ENCODE results near the gene ANKS3. TPM values are rescaled to one million over a fixed set of nuclear protein-coding genes. Genes with fewer than 3 reads are reported as not detected.

The ANKS3 gene
- total and polyA plus RNA-seq, 9 donors: 12.0 to 19.6 (median 16.3) TPM

DNA sequence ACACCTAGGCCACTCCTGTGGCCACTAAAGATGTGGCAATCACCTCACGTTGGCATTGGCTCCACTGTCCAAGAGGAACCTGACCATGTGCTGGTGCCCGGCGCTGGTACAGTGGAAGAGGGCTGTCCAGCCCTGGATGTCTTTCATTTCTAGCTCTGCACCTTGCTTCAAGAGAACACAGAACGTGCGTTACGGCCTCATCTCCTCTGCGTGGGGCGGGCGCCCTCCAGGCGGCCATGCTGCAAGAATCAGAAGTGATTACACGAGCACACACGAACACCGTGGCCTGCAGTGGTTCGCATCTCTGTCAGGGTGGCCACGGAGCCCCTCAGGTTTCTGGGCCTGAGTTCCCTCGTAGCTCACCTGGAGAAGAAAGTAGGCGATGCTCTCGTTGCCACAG lies 7.5 kb downstream of the ANKS3 start:
- Histone ChIP-seq H3K27me3 (ENCODE audit: control insufficient read depth, insufficient read depth, low read length) (no peaks in the 10 kb centered on the region), H3K27ac (ENCODE audit: low read length) (no peak overlapping the region), H3K4me1 (ENCODE audit: control insufficient read depth, insufficient read depth, low read length) (no peaks in the 10 kb centered on the region), H3K4me3 (ENCODE audit: low read length) (no peak overlapping the region), H3K36me3 (ENCODE audit: control insufficient read depth, insufficient read depth, low read length) (peaks cover 62% of the 10 kb centered on the region), H3K9me3 (replicated peaks; ENCODE audit: control insufficient read depth, low read depth, low read length) (no peaks in the 10 kb centered on the region)
- WGBS (ENCODE audit: insufficient coverage): 94% methylated on average over 18 of the region's 18 CpGs
- no peak for DNase-seq

DNA sequence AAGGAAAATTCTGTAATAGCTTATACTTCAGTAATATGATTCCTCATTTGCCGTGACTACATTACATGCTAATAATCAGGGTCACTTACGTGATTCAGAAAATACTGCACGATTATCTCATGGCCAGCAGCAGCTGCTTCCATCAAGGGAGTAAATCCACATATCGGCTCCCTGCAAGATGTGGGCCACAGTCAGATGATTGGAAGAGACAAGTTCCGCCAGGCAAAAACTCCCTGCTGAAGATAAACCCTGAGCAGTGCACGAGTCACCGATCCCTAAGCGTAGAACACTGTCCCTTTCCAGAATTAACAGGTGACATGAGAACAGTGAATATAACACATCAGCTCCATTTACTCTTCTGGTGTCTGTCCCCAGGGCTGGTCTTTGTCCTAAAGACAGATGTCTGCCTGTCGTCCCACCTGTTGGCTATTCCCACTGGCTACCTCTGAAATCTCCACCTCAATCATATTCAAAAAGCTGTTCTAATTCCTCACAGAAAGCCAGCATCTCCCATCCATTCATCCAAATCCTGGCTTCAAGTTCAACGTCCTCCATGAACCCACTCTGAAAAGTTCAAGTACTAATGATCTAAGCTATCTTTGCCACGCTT lies 9.3 kb downstream of the ANKS3 start:
- no peaks in the 10 kb centered on the region for H3K9me3 ChIP-seq (replicated peaks; ENCODE audit: control insufficient read depth, low read depth, low read length)
- H3K4me1 ChIP-seq (ENCODE audit: control insufficient read depth, insufficient read depth, low read length): no peaks in the 10 kb centered on the region
- WGBS (ENCODE audit: insufficient coverage): 72% methylated on average over 10 of the region's 11 CpGs
- no peak overlapping the region for H3K27ac ChIP-seq (ENCODE audit: low read length)
- DNase-seq: no peak
- no peaks in the 10 kb centered on the region for H3K27me3 ChIP-seq (ENCODE audit: control insufficient read depth, insufficient read depth, low read length)
- peaks cover 51% of the 10 kb centered on the region for H3K36me3 ChIP-seq (ENCODE audit: control insufficient read depth, insufficient read depth, low read length)
- no peak overlapping the region for H3K4me3 ChIP-seq (ENCODE audit: low read length)

DNA sequence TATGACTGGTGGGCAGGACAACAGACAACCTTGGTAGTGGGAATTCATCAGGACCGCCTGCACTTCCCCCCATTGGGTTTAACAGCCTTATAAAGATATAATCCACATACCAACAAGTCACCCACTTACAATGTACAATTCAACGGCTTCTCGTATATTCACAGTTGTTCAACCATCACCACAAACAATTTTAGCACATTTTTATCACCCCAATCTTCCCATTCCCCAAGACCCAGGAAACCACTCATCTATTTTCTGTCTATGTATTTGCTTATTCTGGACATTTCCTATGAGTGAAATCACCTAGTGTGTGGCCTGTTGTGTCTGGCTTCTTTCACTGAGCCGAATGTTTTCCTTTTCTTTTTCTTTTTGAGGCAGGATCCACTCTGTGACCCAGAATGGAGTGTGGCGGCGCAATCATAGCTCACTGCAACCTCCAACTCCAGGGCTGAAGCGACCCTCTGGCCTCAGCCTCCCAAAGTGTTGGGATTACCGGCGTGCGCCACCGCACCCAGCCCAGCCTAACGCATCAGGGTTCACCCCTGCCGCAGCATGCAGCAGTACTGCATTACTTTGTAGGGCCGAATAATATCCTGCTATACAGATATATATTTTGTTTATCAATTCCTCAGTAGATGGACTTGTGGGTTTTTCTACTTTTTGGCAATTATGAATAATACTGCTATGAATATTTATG lies 10.9 kb downstream of the ANKS3 start:
- 94% methylated on average over 5 of the region's 14 CpGs for WGBS (ENCODE audit: insufficient coverage)
- Histone ChIP-seq H3K4me3 (ENCODE audit: low read length) (no peak overlapping the region), H3K36me3 (ENCODE audit: control insufficient read depth, insufficient read depth, low read length) (peaks cover 41% of the 10 kb centered on the region), H3K9me3 (replicated peaks; ENCODE audit: control insufficient read depth, low read depth, low read length) (no peaks in the 10 kb centered on the region), H3K27me3 (ENCODE audit: control insufficient read depth, insufficient read depth, low read length) (no peaks in the 10 kb centered on the region), H3K4me1 (ENCODE audit: control insufficient read depth, insufficient read depth, low read length) (no peaks in the 10 kb centered on the region), H3K27ac (ENCODE audit: low read length) (no peak overlapping the region)
- DNase-seq: no peak

DNA sequence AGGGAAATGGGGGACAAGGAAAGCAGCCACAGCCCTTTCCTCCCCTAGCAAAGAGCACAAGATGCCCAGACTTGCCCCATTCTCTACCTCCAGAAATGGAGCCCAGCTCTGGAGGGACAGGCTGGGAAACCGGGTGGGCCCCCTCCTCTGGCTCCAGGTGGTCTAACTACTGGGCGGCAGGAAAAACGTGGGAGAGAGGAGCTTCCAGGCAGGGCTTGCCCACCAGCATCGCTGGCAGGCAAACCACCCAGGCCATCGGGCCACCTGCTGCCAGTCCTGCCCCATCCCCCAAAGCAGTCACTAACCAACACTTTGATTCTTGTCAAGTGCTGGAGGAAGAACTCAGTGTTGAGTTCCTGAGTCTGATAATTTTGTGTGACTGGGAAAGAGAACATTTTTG lies 15.6 kb downstream of the ANKS3 start:
- Histone ChIP-seq H3K4me3 (ENCODE audit: low read length) (no peak overlapping the region), H3K4me1 (ENCODE audit: control insufficient read depth, insufficient read depth, low read length) (no peaks in the 10 kb centered on the region), H3K36me3 (ENCODE audit: control insufficient read depth, insufficient read depth, low read length) (peaks cover 41% of the 10 kb centered on the region), H3K27ac (ENCODE audit: low read length) (no peak overlapping the region), H3K27me3 (ENCODE audit: control insufficient read depth, insufficient read depth, low read length) (no peaks in the 10 kb centered on the region), H3K9me3 (replicated peaks; ENCODE audit: control insufficient read depth, low read depth, low read length) (no peaks in the 10 kb centered on the region)
- no peak for DNase-seq
- no CpG with 5 or more reads among the region's 5 CpGs for WGBS (ENCODE audit: insufficient coverage)

DNA sequence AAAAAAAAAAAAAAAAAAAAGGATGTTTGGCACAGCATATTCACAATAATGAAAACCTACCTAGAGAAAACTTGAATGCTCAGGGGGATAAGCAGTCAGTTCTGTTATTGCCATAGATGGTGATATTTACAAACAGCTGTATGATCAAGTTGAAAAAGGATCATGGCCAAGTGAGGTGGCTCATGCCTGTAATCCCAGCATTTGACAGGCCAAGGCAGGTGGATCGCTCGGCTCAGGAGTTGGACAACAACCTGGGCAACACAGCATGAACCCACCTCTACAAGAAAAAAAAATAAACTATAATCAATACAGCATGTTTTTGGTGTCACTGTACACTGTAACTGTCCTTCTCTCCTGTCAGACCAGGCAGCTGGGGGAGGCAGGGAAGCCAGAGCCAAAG lies 19.1 kb downstream of the ANKS3 start:
- peaks cover 40% of the 10 kb centered on the region for H3K36me3 ChIP-seq (ENCODE audit: control insufficient read depth, insufficient read depth, low read length)
- H3K9me3 ChIP-seq (replicated peaks; ENCODE audit: control insufficient read depth, low read depth, low read length): no peaks in the 10 kb centered on the region
- no CpG with 5 or more reads among the region's 2 CpGs for WGBS (ENCODE audit: insufficient coverage)
- H3K27me3 ChIP-seq (ENCODE audit: control insufficient read depth, insufficient read depth, low read length): no peaks in the 10 kb centered on the region
- H3K4me3 ChIP-seq (ENCODE audit: low read length): no peak overlapping the region
- no peaks in the 10 kb centered on the region for H3K4me1 ChIP-seq (ENCODE audit: control insufficient read depth, insufficient read depth, low read length)
- no peak for DNase-seq
- no peak overlapping the region for H3K27ac ChIP-seq (ENCODE audit: low read length)

DNA sequence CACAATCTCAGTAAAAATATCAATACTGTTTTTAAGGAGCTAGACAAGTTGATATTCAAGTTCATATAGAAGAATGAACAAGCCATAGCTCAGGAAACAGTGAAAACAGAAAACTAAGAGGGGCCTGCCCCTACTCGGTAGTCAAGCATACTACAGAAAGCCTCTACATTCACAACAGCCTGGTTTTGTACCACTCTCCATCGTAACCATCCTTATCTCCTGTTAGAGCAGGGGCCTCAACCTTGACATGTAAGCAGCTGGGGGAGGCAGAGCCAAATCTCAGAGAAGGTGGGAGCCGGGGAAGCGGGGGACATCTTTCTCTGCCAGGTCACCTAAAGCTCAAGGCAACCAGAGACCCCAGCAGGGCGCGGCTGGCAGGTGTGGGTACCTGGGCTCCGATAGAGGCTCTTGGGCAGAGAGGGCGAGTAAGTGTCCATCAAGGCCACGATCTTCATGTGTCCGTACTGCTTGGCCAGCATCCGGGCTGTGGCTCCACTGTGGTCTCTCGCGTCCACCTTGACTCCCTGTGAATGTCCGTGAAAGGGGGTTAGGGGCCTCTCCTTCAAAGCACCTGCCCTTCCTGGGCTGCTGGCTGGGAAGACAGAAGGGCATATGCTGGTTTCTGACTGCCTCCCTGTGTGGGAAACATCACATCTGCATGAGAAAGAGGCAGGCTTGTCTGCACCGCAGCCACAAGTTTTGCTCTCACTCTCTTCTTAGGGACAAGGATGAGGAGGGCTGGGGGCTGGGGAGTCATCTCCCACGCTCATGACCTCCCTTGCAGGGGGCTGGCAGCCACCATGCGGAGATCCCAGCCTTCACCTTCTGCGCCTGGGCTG lies 20.2 kb downstream of the ANKS3 start:
- Histone ChIP-seq H3K27me3 (ENCODE audit: control insufficient read depth, insufficient read depth, low read length) (no peaks in the 10 kb centered on the region), H3K27ac (ENCODE audit: low read length) (no peak overlapping the region), H3K4me1 (ENCODE audit: control insufficient read depth, insufficient read depth, low read length) (no peaks in the 10 kb centered on the region), H3K9me3 (replicated peaks; ENCODE audit: control insufficient read depth, low read depth, low read length) (no peaks in the 10 kb centered on the region), H3K4me3 (ENCODE audit: low read length) (no peak overlapping the region), H3K36me3 (ENCODE audit: control insufficient read depth, insufficient read depth, low read length) (peaks cover 45% of the 10 kb centered on the region)
- DNase-seq: no peak
- WGBS (ENCODE audit: insufficient coverage): 89% methylated on average over 14 of the region's 18 CpGs

DNA sequence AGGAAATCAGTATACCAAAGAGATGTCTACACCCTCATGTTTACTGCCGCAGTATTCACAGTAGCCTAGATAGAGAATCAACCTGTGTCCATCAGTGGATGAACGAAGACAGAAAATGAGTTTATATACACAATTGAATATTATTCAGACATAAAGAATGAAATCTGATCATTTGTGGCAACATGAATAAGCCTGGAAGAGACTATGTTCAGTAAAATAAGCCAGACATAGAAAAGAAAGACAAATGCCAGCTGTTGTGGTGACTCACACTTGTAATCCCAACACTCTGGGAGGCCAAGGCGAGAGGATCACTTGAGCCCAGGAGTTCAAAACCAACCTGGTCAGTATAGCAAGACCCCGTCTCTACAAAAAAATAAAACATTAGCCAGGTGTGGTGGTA lies 24.6 kb downstream of the ANKS3 start:
- DNase-seq: no peak
- H3K27me3 ChIP-seq (ENCODE audit: control insufficient read depth, insufficient read depth, low read length): no peaks in the 10 kb centered on the region
- H3K4me1 ChIP-seq (ENCODE audit: control insufficient read depth, insufficient read depth, low read length): no peaks in the 10 kb centered on the region
- H3K27ac ChIP-seq (ENCODE audit: low read length): no peak overlapping the region
- WGBS (ENCODE audit: insufficient coverage): 100% methylated on average over 2 of the region's 4 CpGs
- H3K36me3 ChIP-seq (ENCODE audit: control insufficient read depth, insufficient read depth, low read length): peaks cover 47% of the 10 kb centered on the region
- no peaks in the 10 kb centered on the region for H3K9me3 ChIP-seq (replicated peaks; ENCODE audit: control insufficient read depth, low read depth, low read length)
- no peak overlapping the region for H3K4me3 ChIP-seq (ENCODE audit: low read length)

DNA sequence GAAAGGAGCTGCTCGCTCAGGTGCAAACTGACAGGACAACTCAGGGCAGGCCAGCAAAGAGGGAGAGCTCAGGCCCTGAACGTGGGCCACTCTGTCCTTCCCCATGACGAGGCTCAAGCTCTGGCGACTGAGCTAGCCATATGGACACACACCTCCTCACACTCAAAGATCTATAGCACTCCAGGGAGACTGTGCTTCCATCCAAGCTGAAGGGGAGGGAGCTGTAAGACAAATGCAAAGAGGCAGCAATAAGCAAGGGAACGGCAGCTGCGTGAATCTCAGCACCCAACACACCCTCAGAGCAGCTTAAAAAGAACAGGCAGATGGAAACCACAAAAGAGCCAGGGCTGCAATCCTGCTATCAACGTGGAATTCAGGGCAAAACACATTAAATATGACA lies 27.2 kb downstream of the ANKS3 start:
- H3K4me1 ChIP-seq (ENCODE audit: control insufficient read depth, insufficient read depth, low read length): no peaks in the 10 kb centered on the region
- no peaks in the 10 kb centered on the region for H3K27me3 ChIP-seq (ENCODE audit: control insufficient read depth, insufficient read depth, low read length)
- H3K36me3 ChIP-seq (ENCODE audit: control insufficient read depth, insufficient read depth, low read length): peaks cover 53% of the 10 kb centered on the region
- H3K27ac ChIP-seq (ENCODE audit: low read length): no peak overlapping the region
- no peaks in the 10 kb centered on the region for H3K9me3 ChIP-seq (replicated peaks; ENCODE audit: control insufficient read depth, low read depth, low read length)
- peak; percentile 36 for DNase-seq
- no peak overlapping the region for H3K4me3 ChIP-seq (ENCODE audit: low read length)
- 59% methylated on average over 4 of the region's 7 CpGs for WGBS (ENCODE audit: insufficient coverage)

DNA sequence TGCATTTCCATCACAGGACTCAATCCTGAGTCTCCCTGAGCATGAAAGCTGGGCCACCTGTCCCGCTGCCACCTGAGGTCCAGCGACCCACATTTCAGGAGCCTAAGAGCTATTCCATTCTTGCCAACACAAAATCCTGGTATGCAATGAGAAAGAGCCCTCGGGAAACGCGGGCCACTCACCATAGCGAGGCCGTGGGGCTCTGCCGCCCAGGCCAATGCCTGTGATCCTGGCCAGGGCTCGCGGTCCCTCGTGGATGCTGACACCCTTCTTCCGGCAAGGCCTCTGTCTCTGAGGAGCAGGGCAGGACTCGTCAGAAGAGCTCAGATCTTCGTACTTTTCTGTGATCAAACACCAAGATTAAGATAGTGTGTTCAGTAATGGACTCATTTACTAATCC lies 29.2 kb downstream of the ANKS3 start:
- Histone ChIP-seq H3K36me3 (ENCODE audit: control insufficient read depth, insufficient read depth, low read length) (peaks cover 68% of the 10 kb centered on the region), H3K27ac (ENCODE audit: low read length) (no peak overlapping the region)

DNA sequence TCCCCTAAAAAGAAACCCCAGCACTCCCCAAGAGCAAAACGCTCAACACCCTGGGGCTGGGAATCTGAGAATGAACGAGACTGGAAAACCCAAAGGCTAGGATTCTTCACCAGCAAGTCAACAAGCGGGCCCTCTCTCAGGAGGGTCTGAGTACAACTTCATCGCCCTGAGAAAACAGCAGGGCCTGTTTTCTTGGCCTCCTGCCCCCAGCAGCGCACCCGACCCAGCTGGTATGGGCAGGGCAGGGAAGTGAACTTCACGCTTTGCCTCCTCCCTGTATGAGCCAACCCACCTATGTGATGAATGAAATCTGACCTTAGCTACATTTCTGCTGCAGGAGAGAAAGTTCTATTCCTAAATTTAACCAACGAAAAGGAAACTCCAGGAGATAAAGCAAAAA lies 29.6 kb downstream of the ANKS3 start:
- Histone ChIP-seq H3K4me3 (ENCODE audit: low read length) (no peak overlapping the region), H3K9me3 (replicated peaks; ENCODE audit: control insufficient read depth, low read depth, low read length) (no peaks in the 10 kb centered on the region), H3K27ac (ENCODE audit: low read length) (no peak overlapping the region), H3K4me1 (ENCODE audit: control insufficient read depth, insufficient read depth, low read length) (no peaks in the 10 kb centered on the region), H3K36me3 (ENCODE audit: control insufficient read depth, insufficient read depth, low read length) (peaks cover 68% of the 10 kb centered on the region), H3K27me3 (ENCODE audit: control insufficient read depth, insufficient read depth, low read length) (no peaks in the 10 kb centered on the region)
- 100% methylated on average over 2 of the region's 8 CpGs for WGBS (ENCODE audit: insufficient coverage)
- DNase-seq: no peak

More for the DNA sequence above, 29.2 kb downstream of the ANKS3 start:
- no peaks in the 10 kb centered on the region for H3K9me3 ChIP-seq (replicated peaks; ENCODE audit: control insufficient read depth, low read depth, low read length)
- H3K4me1 ChIP-seq (ENCODE audit: control insufficient read depth, insufficient read depth, low read length): no peaks in the 10 kb centered on the region
- H3K27me3 ChIP-seq (ENCODE audit: control insufficient read depth, insufficient read depth, low read length): no peaks in the 10 kb centered on the region
- H3K4me3 ChIP-seq (ENCODE audit: low read length): no peak overlapping the region
- 94% methylated on average over 11 of the region's 14 CpGs for WGBS (ENCODE audit: insufficient coverage)
- no peak for DNase-seq
